M059J (cell line): Measurements from ENCODE around the gene UQCC3. TPM values are rescaled to one million over a fixed set of nuclear protein-coding genes. Genes with fewer than 3 reads are reported as not detected.
"Not testable (repeated sequence)": the region's sequence is repeated elsewhere in the genome, so short reads cannot be mapped to it uniquely, and the experiment has no call there.

Experiments
- DNase-seq: peaks from one replicate; pipeline ENCODE4 v3.0.0-alpha.2; 2012; ENCODE audit warnings: low read depth
- total RNA-seq: library from RNA; depleted of rRNA; stranded (reverse); fragments of >200 nt; shearing (Covaris generic); gene quantifications from 2 replicates; pipeline ENCODE4 v1.2.3, GENCODE V29; 2014

UQCC3 gene
- total RNA-seq, 1 experiment from 2014 or later: 12.6 TPM

- DNase-seq: no peak
Observed at GRCh38 chr11:62665599-62666258, 5.7 kb upstream of the UQCC3 start.

- no peak for DNase-seq
Observed at GRCh38 chr11:62666259-62666926, 5.1 kb upstream of the UQCC3 start.

GRCh38 chr11:62667460-62667859, 4.0 kb upstream of the UQCC3 start:
- no peak for DNase-seq

GRCh38 chr11:62669420-62670161, 1.9 kb upstream of the UQCC3 start:
- peak; percentile 32 for DNase-seq

- DNase-seq: no peak
Observed at GRCh38 chr11:62671236-62671607, 251 bp upstream of the UQCC3 start.

- no peak for DNase-seq
Observed at GRCh38 chr11:62673196-62673525, 1.7 kb downstream of the UQCC3 start.

GRCh38 chr11:62675415-62675814, 3.9 kb downstream of the UQCC3 start:
- not testable (repeated sequence) for DNase-seq

GRCh38 chr11:62676698-62677097, 5.2 kb downstream of the UQCC3 start:
- DNase-seq: no peak

- no peak for DNase-seq
Observed at GRCh38 chr11:62677156-62677555, 5.7 kb downstream of the UQCC3 start.

- no peak for DNase-seq
Observed at GRCh38 chr11:62677714-62678113, 6.2 kb downstream of the UQCC3 start.

- no peak for DNase-seq
Observed at GRCh38 chr11:62678433-62678769, 6.9 kb downstream of the UQCC3 start.

- peak; percentile 83 for DNase-seq
Observed at GRCh38 chr11:62678770-62679696, 7.6 kb downstream of the UQCC3 start, which contains the start of gene UBXN1. TSS of gene UBXN1 (minus strand) at chr11:62679073. CDS start at chr11:62678923, 150 bp downstream.

- DNase-seq: peak; percentile 85
Observed at GRCh38 chr11:62680825-62681240, 9.4 kb downstream of the UQCC3 start.

GRCh38 chr11:62682518-62682917, 11.0 kb downstream of the UQCC3 start:
- no peak for DNase-seq

- no peak for DNase-seq
Observed at GRCh38 chr11:62687508-62688396, 16.3 kb downstream of the UQCC3 start.

GRCh38 chr11:62688491-62688890, 17.0 kb downstream of the UQCC3 start:
- DNase-seq: no peak

- peak; percentile 90 for DNase-seq
Observed at GRCh38 chr11:62689421-62690183, 18.1 kb downstream of the UQCC3 start, which contains the start of gene LRRN4CL. TSS of gene LRRN4CL (minus strand) at chr11:62689530. CDS start at chr11:62688508, 1,022 bp downstream.

- DNase-seq: not testable (repeated sequence)
Observed at GRCh38 chr11:62693624-62694023, 22.2 kb downstream of the UQCC3 start.

GRCh38 chr11:62694455-62695167, 23.1 kb downstream of the UQCC3 start:
- peak; percentile 72 for DNase-seq
